HepG2 (cell line): Measurements from ENCODE around the gene KCTD19. TPM values are rescaled to one million over a fixed set of nuclear protein-coding genes. Genes with fewer than 3 reads are reported as not detected.

Source experiments
- ARID3A ChIP-seq: IDR thresholded peaks from 2 replicates; pipeline ENCODE4 v1.6.1; 2012; ENCODE audit warnings: low read depth, low read length, improper control_type of control experiment
- ARID5B ChIP-seq: IDR thresholded peaks from 2 replicates; pipeline ENCODE4 v1.4.0; 2020; ENCODE audit warnings: mild to moderate bottlenecking, missing genetic modification reagents
- ATF3 ChIP-seq: sonication (generic); formaldehyde crosslinking; IDR thresholded peaks from 2 replicates; pipeline ENCODE4 v1.4.0; 2020; ENCODE audit warnings: missing genetic modification reagents
- CCAR2 ChIP-seq: fragments of 200-400 bp; formaldehyde crosslinking; optimal IDR thresholded peaks from 2 replicates; pipeline ENCODE3; 2018; ENCODE audit warnings: low read depth, mild to moderate bottlenecking, low read length, moderate library complexity
- GMEB1 ChIP-seq: sonication (generic); formaldehyde crosslinking; IDR thresholded peaks from 2 replicates; pipeline ENCODE4 v1.5.1; 2020; ENCODE audit warnings: missing genetic modification reagents, mild to moderate bottlenecking, borderline replicate concordance
- IRX3 ChIP-seq: sonication (generic); formaldehyde crosslinking; IDR thresholded peaks from 2 replicates; pipeline ENCODE4 v1.8.1; 2023; ENCODE audit warnings: mild to moderate bottlenecking, low read depth, missing genetic modification reagents, borderline replicate concordance
- KDM6A ChIP-seq: IDR thresholded peaks from 2 replicates; pipeline ENCODE4 v1.6.1; 2016; ENCODE audit warnings: low read depth
- MED8 ChIP-seq: sonication (generic); formaldehyde crosslinking; IDR thresholded peaks from 2 replicates; pipeline ENCODE4 v1.8.1; 2023; ENCODE audit warnings: mild to moderate bottlenecking, missing genetic modification reagents; ENCODE audit not compliant: insufficient replicate concordance
- NRL ChIP-seq: sonication (generic); formaldehyde crosslinking; IDR thresholded peaks from 2 replicates; pipeline ENCODE4 v1.5.0; 2020; ENCODE audit warnings: missing genetic modification reagents, mild to moderate bottlenecking, moderate library complexity, borderline replicate concordance
- SIX1 ChIP-seq: sonication (generic); formaldehyde crosslinking; IDR thresholded peaks from 2 replicates; pipeline ENCODE4 v1.4.0; 2020; ENCODE audit warnings: missing genetic modification reagents, borderline replicate concordance
- SKI ChIP-seq: fragments of 450-650 bp; IDR thresholded peaks from one replicate; pipeline ENCODE4 v1.6.1; 2018; ENCODE audit warnings: mild to moderate bottlenecking; ENCODE audit not compliant: partially characterized antibody
- SP140L ChIP-seq: sonication (generic); formaldehyde crosslinking; IDR thresholded peaks from 2 replicates; pipeline ENCODE4 v1.4.0; 2020; ENCODE audit warnings: missing genetic modification reagents, borderline replicate concordance
- ZBTB37 ChIP-seq: sonication (generic); formaldehyde crosslinking; IDR thresholded peaks from 2 replicates; pipeline ENCODE4 v1.4.0; 2020; ENCODE audit warnings: mild to moderate bottlenecking, missing genetic modification reagents
- ZFP36L1 ChIP-seq: sonication (generic); formaldehyde crosslinking; IDR thresholded peaks from 2 replicates; pipeline ENCODE4 v1.8.0; 2022; ENCODE audit warnings: mild to moderate bottlenecking, missing genetic modification reagents, moderate library complexity
- ZFP62 ChIP-seq: sonication (generic); formaldehyde crosslinking; IDR thresholded peaks from 2 replicates; pipeline ENCODE4 v1.4.0; 2020; ENCODE audit warnings: missing genetic modification reagents
- ZKSCAN5 ChIP-seq: sonication (generic); formaldehyde crosslinking; IDR thresholded peaks from 2 replicates; pipeline ENCODE4 v1.5.1; 2020; ENCODE audit warnings: mild to moderate bottlenecking, missing genetic modification reagents
- ZNF280B ChIP-seq: sonication (generic); formaldehyde crosslinking; IDR thresholded peaks from 2 replicates; pipeline ENCODE4 v1.5.0; 2020; ENCODE audit warnings: missing genetic modification reagents, mild to moderate bottlenecking, borderline replicate concordance
- ZNF326 ChIP-seq: sonication (generic); formaldehyde crosslinking; IDR thresholded peaks from 2 replicates; pipeline ENCODE4 v1.4.0; 2020; ENCODE audit warnings: missing genetic modification reagents, borderline replicate concordance
- polyA plus RNA-seq, 8 experiments: library from polyadenylated mRNA; depleted of rRNA in 3 of 8; stranded (reverse) in 7 of 8; unstranded in 1 of 8; fragments of >200 nt; fragmentation: Illumina TruSeq in 4 of 8; extraction: Trizol in 4 of 8; gene quantifications; 2 replicates each; pipeline versions ENCODE4 v1.2.1 to v1.2.3, GENCODE V29; 2011 to 2016; ENCODE audit warnings: low read depth in 4 of 8, missing spikeins in 1 of 8, mixed read lengths in 1 of 8; ENCODE audit not compliant: insufficient read depth in 1 of 8
- total RNA-seq, 5 experiments: library from RNA; depleted of rRNA; stranded (reverse); fragments of >200 nt; fragmentation: Illumina TruSeq; extraction: Trizol; gene quantifications; 2 replicates each; pipeline ENCODE4 v1.2.3, GENCODE V29; 2016; ENCODE audit warnings: low read depth in 1 of 5

The KCTD19 gene
- total and polyA plus RNA-seq, 2 of the 13 experiments (the other 11 are each of a cell fraction or from before 2014, with no cell fraction given): not detected

GRCh38 chr16:67246081-67246755 lies 80.3 kb downstream of the KCTD19 start (continued):
- TF ChIP-seq SKI (peak; percentile 40), ZNF280B (CRISPR knock-in tag) (peak; percentile 91), IRX3 (CRISPR knock-in tag) (peak; percentile 70; the same call in 1 of the 2 replicates), ATF3 (peak; percentile 73), SIX1 (CRISPR knock-in tag) (no peak), ZBTB37 (no peak), ZFP36L1 (CRISPR knock-in tag) (no peak; the same call in 1 of the 2 replicates), ARID5B (peak; percentile 90), GMEB1 (CRISPR knock-in tag) (peak; percentile 76), ZFP62 (no peak), CCAR2 (peak; percentile 25), SP140L (peak; percentile 74; the same call in 1 of the 2 replicates), ZKSCAN5 (CRISPR knock-in tag) (peak; percentile 75; the same call in 1 of the 2 replicates), MED8 (CRISPR knock-in tag) (peak; percentile 70), NRL (peak; percentile 96), ARID3A (no peak), ZNF326 (CRISPR knock-in tag) (no peak; the same call in 1 of the 2 replicates), KDM6A (CRISPR knock-in tag) (peak; percentile 75)
